ENCODE measurements around the gene GLS.

DNA sequence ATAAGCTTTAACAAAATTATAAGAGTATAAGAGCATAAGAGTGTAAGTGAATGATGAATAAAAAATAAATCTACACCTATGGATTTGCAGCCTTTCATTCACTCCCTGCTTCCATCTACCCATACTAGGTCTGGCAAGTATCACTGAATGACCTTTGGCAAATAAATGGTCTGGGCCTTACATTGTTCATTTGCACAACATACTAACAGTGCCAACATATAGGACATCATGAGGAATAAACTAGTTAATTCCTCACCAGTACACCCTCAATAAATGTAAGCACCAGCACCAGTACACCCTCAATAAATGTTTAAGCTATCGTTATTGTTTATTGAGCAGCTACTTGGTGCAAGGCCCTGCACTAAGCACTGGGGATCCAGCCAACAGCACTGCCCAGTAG lies 106.5 kb downstream of the GLS start:
- TF ChIP-seq, protein P1, sequence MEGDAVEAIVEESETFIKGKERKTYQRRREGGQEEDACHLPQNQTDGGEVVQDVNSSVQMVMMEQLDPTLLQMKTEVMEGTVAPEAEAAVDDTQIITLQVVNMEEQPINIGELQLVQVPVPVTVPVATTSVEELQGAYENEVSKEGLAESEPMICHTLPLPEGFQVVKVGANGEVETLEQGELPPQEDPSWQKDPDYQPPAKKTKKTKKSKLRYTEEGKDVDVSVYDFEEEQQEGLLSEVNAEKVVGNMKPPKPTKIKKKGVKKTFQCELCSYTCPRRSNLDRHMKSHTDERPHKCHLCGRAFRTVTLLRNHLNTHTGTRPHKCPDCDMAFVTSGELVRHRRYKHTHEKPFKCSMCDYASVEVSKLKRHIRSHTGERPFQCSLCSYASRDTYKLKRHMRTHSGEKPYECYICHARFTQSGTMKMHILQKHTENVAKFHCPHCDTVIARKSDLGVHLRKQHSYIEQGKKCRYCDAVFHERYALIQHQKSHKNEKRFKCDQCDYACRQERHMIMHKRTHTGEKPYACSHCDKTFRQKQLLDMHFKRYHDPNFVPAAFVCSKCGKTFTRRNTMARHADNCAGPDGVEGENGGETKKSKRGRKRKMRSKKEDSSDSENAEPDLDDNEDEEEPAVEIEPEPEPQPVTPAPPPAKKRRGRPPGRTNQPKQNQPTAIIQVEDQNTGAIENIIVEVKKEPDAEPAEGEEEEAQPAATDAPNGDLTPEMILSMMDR (IDR thresholded peaks at IDR 0.05; ENCODE audit: low read depth, low read length), result no peak
- no peak for TF ChIP-seq EZH2phosphoT487 (IDR thresholded peaks at IDR 0.05; ENCODE audit: low read depth)
